HG03159 (cell line): ENCODE results near the gene ABCA13.
"Not testable (repeated sequence)": the region's sequence is repeated elsewhere in the genome, so short reads cannot be mapped to it uniquely, and the experiment has no call there.

Source experiments
- ATAC-seq: cut with Tn5 transposase; IDR thresholded peaks from one replicate; pipeline ENCODE4 v1.9.1; 2021; ENCODE audit warnings: mild to moderate bottlenecking, moderate library complexity; ENCODE audit not compliant: unreplicated experiment

Gene ABCA13, protein sequence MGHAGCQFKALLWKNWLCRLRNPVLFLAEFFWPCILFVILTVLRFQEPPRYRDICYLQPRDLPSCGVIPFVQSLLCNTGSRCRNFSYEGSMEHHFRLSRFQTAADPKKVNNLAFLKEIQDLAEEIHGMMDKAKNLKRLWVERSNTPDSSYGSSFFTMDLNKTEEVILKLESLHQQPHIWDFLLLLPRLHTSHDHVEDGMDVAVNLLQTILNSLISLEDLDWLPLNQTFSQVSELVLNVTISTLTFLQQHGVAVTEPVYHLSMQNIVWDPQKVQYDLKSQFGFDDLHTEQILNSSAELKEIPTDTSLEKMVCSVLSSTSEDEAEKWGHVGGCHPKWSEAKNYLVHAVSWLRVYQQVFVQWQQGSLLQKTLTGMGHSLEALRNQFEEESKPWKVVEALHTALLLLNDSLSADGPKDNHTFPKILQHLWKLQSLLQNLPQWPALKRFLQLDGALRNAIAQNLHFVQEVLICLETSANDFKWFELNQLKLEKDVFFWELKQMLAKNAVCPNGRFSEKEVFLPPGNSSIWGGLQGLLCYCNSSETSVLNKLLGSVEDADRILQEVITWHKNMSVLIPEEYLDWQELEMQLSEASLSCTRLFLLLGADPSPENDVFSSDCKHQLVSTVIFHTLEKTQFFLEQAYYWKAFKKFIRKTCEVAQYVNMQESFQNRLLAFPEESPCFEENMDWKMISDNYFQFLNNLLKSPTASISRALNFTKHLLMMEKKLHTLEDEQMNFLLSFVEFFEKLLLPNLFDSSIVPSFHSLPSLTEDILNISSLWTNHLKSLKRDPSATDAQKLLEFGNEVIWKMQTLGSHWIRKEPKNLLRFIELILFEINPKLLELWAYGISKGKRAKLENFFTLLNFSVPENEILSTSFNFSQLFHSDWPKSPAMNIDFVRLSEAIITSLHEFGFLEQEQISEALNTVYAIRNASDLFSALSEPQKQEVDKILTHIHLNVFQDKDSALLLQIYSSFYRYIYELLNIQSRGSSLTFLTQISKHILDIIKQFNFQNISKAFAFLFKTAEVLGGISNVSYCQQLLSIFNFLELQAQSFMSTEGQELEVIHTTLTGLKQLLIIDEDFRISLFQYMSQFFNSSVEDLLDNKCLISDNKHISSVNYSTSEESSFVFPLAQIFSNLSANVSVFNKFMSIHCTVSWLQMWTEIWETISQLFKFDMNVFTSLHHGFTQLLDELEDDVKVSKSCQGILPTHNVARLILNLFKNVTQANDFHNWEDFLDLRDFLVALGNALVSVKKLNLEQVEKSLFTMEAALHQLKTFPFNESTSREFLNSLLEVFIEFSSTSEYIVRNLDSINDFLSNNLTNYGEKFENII (N-terminal part only)

DNA sequence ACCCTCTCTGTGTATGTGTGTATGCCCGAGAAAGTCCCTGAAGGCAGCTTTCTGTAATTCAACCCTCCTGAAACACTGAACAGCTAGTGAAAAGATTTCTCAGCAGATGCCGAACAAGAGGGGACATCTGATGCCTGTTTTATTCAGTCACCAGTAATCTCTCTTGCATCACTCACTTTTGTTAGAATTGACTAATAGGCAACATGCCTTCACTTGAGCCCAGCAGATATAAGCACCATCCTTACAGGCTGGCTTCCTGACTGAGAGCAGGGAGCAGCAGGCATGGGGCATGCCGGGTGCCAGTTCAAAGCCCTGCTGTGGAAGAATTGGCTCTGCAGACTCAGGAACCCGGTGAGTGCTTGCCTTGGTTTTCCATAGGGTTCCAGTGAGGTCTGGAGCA, at the start of gene ABCA13:
ABCA13 (plus strand) TSS at position 257 of the 400 bp plus-strand sequence; CDS start at position 283, 26 bp downstream.
- ATAC-seq: no peak

DNA sequence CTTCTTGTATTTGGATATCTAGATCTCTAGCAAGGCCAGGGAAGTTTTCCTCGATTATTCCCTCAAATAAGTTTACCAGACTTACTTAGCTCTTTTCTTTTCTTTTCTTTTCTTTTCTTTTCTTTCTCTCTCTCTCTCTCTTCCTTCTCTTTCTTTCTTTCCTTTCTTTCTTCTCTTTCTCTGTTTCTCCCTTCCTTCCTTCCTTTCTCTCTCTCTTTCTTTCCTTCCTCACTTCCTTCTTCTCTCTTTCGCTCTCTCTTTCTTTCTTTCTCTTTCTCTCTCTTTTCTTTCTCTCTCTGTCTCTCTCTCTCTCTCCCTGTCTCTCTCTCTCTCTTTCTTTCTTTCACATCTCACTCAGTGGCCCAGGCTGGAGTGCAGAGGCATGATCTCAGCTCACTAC, 45.2 kb upstream of the ABCA13 start:
- ATAC-seq: no peak

GRCh38 chr7:48130658-48131108, 40.6 kb upstream of the ABCA13 start:
- peak; percentile 81 for ATAC-seq

DNA sequence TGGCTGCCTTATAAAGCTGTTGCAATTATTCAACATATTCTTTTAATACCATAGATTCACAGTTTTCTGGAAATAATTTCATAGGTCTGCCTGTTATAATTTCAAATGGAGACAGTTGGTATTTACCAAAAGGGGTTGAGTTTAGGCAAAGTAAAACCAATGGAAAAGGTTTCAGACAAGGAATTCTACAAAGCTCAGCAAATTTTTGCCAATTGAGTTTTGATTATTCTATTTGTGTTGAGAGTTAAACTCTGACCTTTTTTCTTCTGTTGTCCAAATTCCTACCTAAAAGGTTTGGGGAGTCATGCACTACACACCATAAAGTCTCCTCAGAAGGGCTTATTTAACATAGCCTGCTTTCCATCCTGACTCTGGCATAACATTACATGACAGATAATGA, 38.5 kb upstream of the ABCA13 start:
- no peak for ATAC-seq

DNA sequence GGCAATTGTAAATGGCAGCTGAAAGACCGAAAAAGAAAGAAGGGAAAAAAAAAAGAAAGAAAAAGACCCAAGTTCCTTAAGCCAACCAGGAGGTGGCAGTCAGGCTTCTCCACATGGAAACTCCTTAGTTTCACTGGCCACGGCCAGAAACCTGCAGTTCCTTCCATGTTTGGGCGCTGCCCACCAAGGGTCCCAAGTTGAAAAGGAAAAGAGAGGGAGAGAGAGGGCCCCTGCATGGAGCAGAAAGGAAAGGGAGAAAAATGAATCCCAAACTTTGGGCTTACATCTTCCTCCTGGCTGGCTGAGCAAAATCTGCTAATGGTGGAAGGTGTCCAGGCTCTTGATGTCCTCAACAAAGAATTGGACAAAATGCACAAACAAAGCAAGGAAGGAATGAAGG, 31.8 kb upstream of the ABCA13 start:
- ATAC-seq: no peak

- no peak for ATAC-seq
Measured at GRCh38 chr7:48140001-48140681, 31.1 kb upstream of the ABCA13 start.

GRCh38 chr7:48141521-48141920, 29.7 kb upstream of the ABCA13 start:
- ATAC-seq: no peak

DNA sequence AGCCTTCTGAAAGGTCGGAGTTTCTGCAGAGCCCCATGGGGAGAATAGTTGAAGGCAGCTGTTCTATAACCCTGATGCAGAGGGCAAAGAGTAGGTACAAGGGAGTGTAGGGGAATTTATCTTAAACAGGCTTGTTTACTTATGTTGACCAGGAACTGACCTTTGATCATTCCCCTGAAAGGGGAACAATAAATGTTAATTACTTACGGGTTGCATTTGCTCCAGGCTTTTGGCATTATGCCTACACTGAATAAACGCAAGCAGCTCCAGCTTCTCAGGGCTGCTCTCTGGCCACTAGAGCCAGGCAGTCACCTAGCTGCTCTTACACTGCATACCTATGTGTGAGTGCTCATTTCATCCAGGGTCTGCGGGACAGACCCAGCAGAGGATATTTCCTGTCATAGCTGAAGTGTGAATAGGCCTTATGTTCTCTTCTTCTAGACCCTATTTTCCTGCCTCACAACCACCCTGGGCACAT, 26.9 kb upstream of the ABCA13 start:
- ATAC-seq: no peak

DNA sequence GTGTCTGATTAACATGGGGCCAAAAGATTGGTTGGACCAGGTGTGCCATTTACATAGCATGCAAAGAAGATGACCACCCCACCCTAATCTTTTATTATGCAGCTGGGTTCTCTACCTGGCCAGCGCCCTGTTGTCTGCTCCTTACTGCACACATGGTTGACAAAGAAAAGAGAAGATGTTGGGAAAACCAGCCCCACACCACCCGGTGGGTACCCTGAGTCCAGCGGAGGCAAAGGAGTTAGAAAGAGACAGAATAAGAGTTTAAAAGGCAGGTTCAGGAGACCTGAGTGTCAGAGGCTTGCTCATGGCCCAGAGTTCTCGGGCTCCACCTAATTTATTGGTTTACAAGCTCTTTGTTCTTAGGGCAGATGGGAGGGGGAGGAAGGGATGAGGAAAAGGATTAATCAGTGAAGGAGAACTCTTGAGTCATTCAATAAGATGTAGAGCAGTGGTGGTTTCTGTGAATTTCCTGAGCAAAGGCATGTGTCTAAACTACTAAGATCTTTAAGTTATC, 24.1 kb upstream of the ABCA13 start:
- ATAC-seq: no peak

- not testable (repeated sequence) for ATAC-seq
Measured at GRCh38 chr7:48147690-48148089, 23.6 kb upstream of the ABCA13 start.

DNA sequence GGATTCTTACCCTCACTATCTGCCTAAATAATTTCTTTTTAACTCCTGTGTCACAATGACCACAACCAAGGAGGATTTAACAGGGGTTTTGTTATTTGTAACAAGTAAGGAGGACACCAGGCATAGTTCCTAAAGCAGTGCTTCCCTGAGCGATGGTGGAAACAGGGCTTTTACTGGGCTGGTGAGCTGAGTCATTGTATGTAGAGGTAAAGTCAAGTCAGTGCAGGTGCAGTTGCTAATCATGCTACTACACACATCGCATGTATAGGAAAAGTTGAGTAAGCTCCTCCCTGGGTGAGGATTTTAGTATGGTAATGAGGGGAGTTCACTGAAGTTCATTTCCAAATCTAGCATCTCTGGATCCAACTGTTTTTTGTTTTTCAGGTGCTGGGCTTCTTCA, 22.9 kb upstream of the ABCA13 start:
- ATAC-seq: no peak

GRCh38 chr7:48149058-48149457, 22.2 kb upstream of the ABCA13 start:
- ATAC-seq: no peak

DNA sequence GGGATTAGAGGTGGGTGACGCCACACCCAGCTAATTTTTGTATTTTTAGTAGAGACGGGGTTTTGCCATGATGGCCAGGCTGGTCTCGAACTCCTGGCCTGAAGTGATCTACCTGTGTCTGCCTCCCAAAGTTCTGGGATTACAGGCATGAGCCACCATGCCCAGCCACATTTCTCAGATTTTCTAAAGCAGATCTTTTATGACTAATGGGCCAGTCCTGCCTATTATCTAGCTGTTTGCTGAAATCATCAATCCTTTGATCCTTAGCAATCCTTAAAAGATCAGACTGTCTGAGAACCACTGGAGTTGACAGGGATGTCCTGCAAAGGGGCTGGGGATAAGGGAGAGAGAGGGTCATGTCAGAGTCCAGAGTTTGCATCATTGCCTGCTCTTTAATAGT, 21.2 kb upstream of the ABCA13 start:
- ATAC-seq: no peak

DNA sequence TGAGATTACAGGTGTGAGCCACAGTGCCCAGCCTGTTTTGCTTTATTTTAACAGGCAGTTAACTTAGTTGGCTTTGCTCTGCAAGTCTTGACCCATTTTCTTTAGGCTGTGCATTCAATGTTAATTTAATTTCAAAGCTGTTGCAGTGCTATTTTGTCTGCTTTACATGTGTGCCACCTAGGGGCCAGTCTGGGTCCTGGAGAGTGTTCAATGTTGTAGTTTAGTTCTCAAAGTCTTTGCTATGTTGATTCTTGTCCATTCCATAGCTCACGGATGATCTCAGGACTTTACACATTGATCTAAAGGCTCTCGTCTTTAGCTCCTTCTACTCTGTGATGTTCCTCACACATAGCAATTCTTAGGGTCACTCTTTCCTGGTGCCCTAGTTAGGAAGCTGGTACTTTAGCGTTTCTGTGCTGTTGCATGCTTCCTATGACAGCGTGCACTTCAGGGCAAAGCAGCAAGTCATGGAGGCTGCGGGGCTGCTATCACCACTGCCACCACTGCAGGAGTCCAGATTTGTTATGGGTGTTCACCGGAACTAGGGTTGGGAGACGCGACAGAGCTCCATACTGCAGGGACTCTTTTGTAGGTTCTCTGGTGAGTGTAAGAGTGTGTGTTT, 16.4 kb upstream of the ABCA13 start:
- peak; percentile 74 for ATAC-seq

DNA sequence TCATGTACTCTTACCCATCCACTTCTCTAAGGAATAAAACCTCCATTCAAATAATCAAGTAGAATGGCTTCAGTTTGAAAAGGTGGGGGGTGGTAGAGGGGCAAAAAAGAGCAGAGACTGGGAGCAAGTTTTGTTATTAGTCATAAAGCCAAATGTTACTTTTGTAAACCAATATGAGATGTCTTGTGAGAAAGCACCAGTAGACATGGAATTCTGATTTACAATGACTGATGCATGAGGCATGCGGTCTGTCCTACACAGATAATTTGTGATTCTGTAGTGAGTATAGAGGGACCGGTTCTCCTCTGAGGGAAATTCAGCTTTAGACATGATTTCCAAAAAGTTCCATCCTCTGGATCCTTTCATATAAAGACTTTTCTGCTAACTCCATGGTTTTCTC, 12.9 kb upstream of the ABCA13 start:
- no peak for ATAC-seq

DNA sequence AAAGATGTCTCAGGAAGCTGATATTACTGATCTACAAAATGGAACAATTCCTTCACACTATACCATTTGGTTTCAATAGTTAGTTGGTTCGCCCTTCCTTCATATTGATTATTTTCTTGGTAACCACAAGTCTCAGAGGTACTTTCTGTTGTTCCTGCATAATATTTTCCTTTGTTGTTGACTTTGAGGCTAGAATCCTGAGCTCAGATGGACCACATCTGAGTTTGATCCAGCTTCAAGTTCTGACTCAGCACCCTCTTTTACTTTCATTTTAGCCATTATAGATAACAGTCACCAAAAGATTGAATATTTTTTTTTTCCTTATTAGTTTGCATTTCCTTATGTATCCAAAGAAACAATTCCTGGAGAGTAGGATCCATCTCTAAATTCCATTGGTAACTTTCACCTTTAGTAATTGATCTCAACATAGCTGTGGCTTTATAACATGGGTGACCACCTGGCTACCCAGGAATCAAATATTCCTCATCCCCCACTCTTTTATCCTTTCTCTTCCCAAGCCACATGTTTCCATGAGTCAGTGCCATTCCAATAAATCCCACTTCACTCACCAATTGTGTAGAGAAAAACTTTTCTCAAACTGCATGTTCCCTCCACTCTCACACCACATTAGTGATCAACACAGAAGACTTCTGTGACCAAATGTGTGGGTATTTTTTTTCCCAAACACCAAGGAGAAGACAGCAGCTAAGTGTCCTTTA, 9.7 kb upstream of the ABCA13 start:
- no peak for ATAC-seq

- ATAC-seq: no peak
Measured at GRCh38 chr7:48165157-48165556, 6.1 kb upstream of the ABCA13 start.

- no peak for ATAC-seq
Measured at GRCh38 chr7:48168159-48168558, 3.1 kb upstream of the ABCA13 start.

DNA sequence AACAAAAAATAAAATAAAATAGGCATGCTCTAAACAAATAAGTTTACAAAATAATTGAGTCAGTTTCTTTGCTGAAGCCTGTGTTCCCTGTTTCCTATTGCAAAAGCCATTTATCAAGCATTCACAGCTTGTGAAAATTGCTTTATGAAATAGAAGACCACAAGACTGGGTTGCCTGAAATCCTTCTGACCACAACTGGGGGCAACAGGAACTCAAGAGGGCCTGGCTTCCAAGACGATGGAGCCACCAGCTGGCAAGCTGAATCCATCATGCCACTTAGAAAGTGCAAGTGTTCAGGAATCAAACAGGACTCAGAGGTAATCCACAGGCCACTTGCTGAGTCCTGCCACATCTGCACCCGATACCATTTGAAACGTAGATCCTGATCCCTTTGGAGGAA, 752 bp upstream of the ABCA13 start:
- no peak for ATAC-seq
